ENCODE data around the gene CBX3.
"Not testable (repeated sequence)": the region's sequence is repeated elsewhere in the genome, so short reads cannot be mapped to it uniquely, and the experiment has no call there.

CBX3 gene

GRCh38 chr7:26190417-26190869 is 11.1 kb upstream of the CBX3 start:
- no peak overlapping the region for H3K4me3 ChIP-seq (ENCODE audit: low read depth, low read length)
- H3K9ac ChIP-seq (ENCODE audit: low read depth, low read length), result no peak overlapping the region
- peaks cover 79% of the 10 kb centered on the region for H3K36me3 ChIP-seq (ENCODE audit: control insufficient read depth, insufficient read depth, low read length)
- peak overlapping the region; percentile 24 for H3K27ac ChIP-seq (ENCODE audit: low read depth, low read length)
- no peaks in the 10 kb centered on the region for H3K9me3 ChIP-seq (ENCODE audit: control insufficient read depth, insufficient read depth, low read length)
- no peaks in the 10 kb centered on the region for H3K27me3 ChIP-seq (ENCODE audit: control insufficient read depth, insufficient read depth, low read length)
- H3K4me1 ChIP-seq (ENCODE audit: control insufficient read depth, insufficient read depth, low read length), result peaks cover under 1% of the 10 kb centered on the region; the same call in 1 of the 2 replicates

GRCh38 chr7:26191233-26191973 is 10.1 kb upstream of the CBX3 start:
- H3K4me1 ChIP-seq (ENCODE audit: control insufficient read depth, insufficient read depth, low read length), result peaks cover 8% of the 10 kb centered on the region; the same call in 1 of the 2 replicates
- no peak overlapping the region for H3K9ac ChIP-seq (ENCODE audit: low read depth, low read length)
- H3K27me3 ChIP-seq (ENCODE audit: control insufficient read depth, insufficient read depth, low read length), result no peaks in the 10 kb centered on the region
- H3K27ac ChIP-seq (ENCODE audit: low read depth, low read length), result peak overlapping the region; percentile 18
- H3K9me3 ChIP-seq (ENCODE audit: control insufficient read depth, insufficient read depth, low read length), result no peaks in the 10 kb centered on the region
- H3K4me3 ChIP-seq (ENCODE audit: low read depth, low read length), result no peak overlapping the region
- peaks cover 83% of the 10 kb centered on the region for H3K36me3 ChIP-seq (ENCODE audit: control insufficient read depth, insufficient read depth, low read length)

GRCh38 chr7:26191974-26192479 is 9.5 kb upstream of the CBX3 start:
- Histone ChIP-seq H3K4me1 (ENCODE audit: control insufficient read depth, insufficient read depth, low read length) (peaks cover 14% of the 10 kb centered on the region; the same call in 1 of the 2 replicates), H3K36me3 (ENCODE audit: control insufficient read depth, insufficient read depth, low read length) (peaks cover 89% of the 10 kb centered on the region)

GRCh38 chr7:26192485-26193087 is 9.0 kb upstream of the CBX3 start:
- Histone ChIP-seq H3K9me3 (ENCODE audit: control insufficient read depth, insufficient read depth, low read length) (no peaks in the 10 kb centered on the region), H3K4me3 (ENCODE audit: low read depth, low read length) (no peak overlapping the region), H3K9ac (ENCODE audit: low read depth, low read length) (no peak overlapping the region), H3K4me1 (ENCODE audit: control insufficient read depth, insufficient read depth, low read length) (peaks cover 20% of the 10 kb centered on the region; the same call in 1 of the 2 replicates), H3K36me3 (ENCODE audit: control insufficient read depth, insufficient read depth, low read length) (peaks cover 95% of the 10 kb centered on the region), H3K27ac (ENCODE audit: low read depth, low read length) (peak overlapping the region; percentile 9), H3K27me3 (ENCODE audit: control insufficient read depth, insufficient read depth, low read length) (no peaks in the 10 kb centered on the region)

More at GRCh38 chr7:26191974-26192479, 9.5 kb upstream of the CBX3 start:
- Histone ChIP-seq H3K27me3 (ENCODE audit: control insufficient read depth, insufficient read depth, low read length) (no peaks in the 10 kb centered on the region), H3K27ac (ENCODE audit: low read depth, low read length) (peak overlapping the region; percentile 18), H3K4me3 (ENCODE audit: low read depth, low read length) (no peak overlapping the region), H3K9ac (ENCODE audit: low read depth, low read length) (no peak overlapping the region), H3K9me3 (ENCODE audit: control insufficient read depth, insufficient read depth, low read length) (no peaks in the 10 kb centered on the region)

GRCh38 chr7:26193432-26194207 is 7.9 kb upstream of the CBX3 start:
- H3K9me3 ChIP-seq (ENCODE audit: control insufficient read depth, insufficient read depth, low read length), result no peaks in the 10 kb centered on the region
- H3K4me1 ChIP-seq (ENCODE audit: control insufficient read depth, insufficient read depth, low read length), result peaks cover 21% of the 10 kb centered on the region; the same call in 1 of the 2 replicates
- no peak overlapping the region for H3K4me3 ChIP-seq (ENCODE audit: low read depth, low read length)
- H3K27ac ChIP-seq (ENCODE audit: low read depth, low read length), result peak overlapping the region; percentile 56
- H3K27me3 ChIP-seq (ENCODE audit: control insufficient read depth, insufficient read depth, low read length), result no peaks in the 10 kb centered on the region
- H3K36me3 ChIP-seq (ENCODE audit: control insufficient read depth, insufficient read depth, low read length), result peaks cover 100% of the 10 kb centered on the region
- H3K9ac ChIP-seq (ENCODE audit: low read depth, low read length), result no peak overlapping the region

GRCh38 chr7:26194764-26195163 is 6.8 kb upstream of the CBX3 start:
- peaks cover 21% of the 10 kb centered on the region; the same call in 1 of the 2 replicates for H3K4me1 ChIP-seq (ENCODE audit: control insufficient read depth, insufficient read depth, low read length)
- not testable (repeated sequence) for H3K9me3 ChIP-seq (ENCODE audit: control insufficient read depth, insufficient read depth, low read length); H3K9ac ChIP-seq (ENCODE audit: low read depth, low read length); H3K4me3 ChIP-seq (ENCODE audit: low read depth, low read length); H3K27me3 ChIP-seq (ENCODE audit: control insufficient read depth, insufficient read depth, low read length); H3K27ac ChIP-seq (ENCODE audit: low read depth, low read length)
- H3K36me3 ChIP-seq (ENCODE audit: control insufficient read depth, insufficient read depth, low read length), result peaks cover 100% of the 10 kb centered on the region

- peaks cover 97% of the 10 kb centered on the region for H3K36me3 ChIP-seq (ENCODE audit: control insufficient read depth, insufficient read depth, low read length)
- no peak overlapping the region for H3K9ac ChIP-seq (ENCODE audit: low read depth, low read length)
- H3K4me3 ChIP-seq (ENCODE audit: low read depth, low read length), result peak overlapping the region; percentile 82; the same call in 1 of the 2 replicates
- no peaks in the 10 kb centered on the region for H3K27me3 ChIP-seq (ENCODE audit: control insufficient read depth, insufficient read depth, low read length)
- H3K9me3 ChIP-seq (ENCODE audit: control insufficient read depth, insufficient read depth, low read length), result no peaks in the 10 kb centered on the region
- no peak overlapping the region for H3K27ac ChIP-seq (ENCODE audit: low read depth, low read length)
- peaks cover 21% of the 10 kb centered on the region; the same call in 1 of the 2 replicates for H3K4me1 ChIP-seq (ENCODE audit: control insufficient read depth, insufficient read depth, low read length)
Observed at GRCh38 chr7:26195182-26195581, 6.4 kb upstream of the CBX3 start.

- Histone ChIP-seq H3K4me3 (ENCODE audit: low read depth, low read length) (peak overlapping the region; percentile 82), H3K9ac (ENCODE audit: low read depth, low read length) (no peak overlapping the region), H3K9me3 (ENCODE audit: control insufficient read depth, insufficient read depth, low read length) (no peaks in the 10 kb centered on the region), H3K27me3 (ENCODE audit: control insufficient read depth, insufficient read depth, low read length) (no peaks in the 10 kb centered on the region), H3K27ac (ENCODE audit: low read depth, low read length) (no peak overlapping the region), H3K4me1 (ENCODE audit: control insufficient read depth, insufficient read depth, low read length) (peaks cover 21% of the 10 kb centered on the region; the same call in 1 of the 2 replicates), H3K36me3 (ENCODE audit: control insufficient read depth, insufficient read depth, low read length) (peaks cover 88% of the 10 kb centered on the region)
Observed at GRCh38 chr7:26195867-26196657, 5.5 kb upstream of the CBX3 start.

GRCh38 chr7:26197153-26198115 is 4.1 kb upstream of the CBX3 start:
- Histone ChIP-seq H3K36me3 (ENCODE audit: control insufficient read depth, insufficient read depth, low read length) (peaks cover 74% of the 10 kb centered on the region), H3K9ac (ENCODE audit: low read depth, low read length) (peak overlapping the region; percentile 98)

More at GRCh38 chr7:26197153-26198115, 4.1 kb upstream of the CBX3 start:
- Histone ChIP-seq H3K27me3 (ENCODE audit: control insufficient read depth, insufficient read depth, low read length) (no peaks in the 10 kb centered on the region), H3K4me3 (ENCODE audit: low read depth, low read length) (peak overlapping the region; percentile 82), H3K4me1 (ENCODE audit: control insufficient read depth, insufficient read depth, low read length) (peaks cover 21% of the 10 kb centered on the region; the same call in 1 of the 2 replicates), H3K27ac (ENCODE audit: low read depth, low read length) (peak overlapping the region; percentile 26), H3K9me3 (ENCODE audit: control insufficient read depth, insufficient read depth, low read length) (no peaks in the 10 kb centered on the region)

Measured in HUES48 (cell line).